Activated T-helper 17 cell treated with anti-CD3 and anti-CD28 coated beads, Interleukin-2, amount 50 U/mL, for 72 hours (primary cell): Measurements from ENCODE around the gene GRID1. TPM values are rescaled to one million over a fixed set of nuclear protein-coding genes. Genes with fewer than 3 reads are reported as not detected.
A peak's percentile ranks its signal among the peaks of the same experiment; 100 is the strongest.
"Not testable (repeated sequence)": the region's sequence is repeated elsewhere in the genome, so short reads cannot be mapped to it uniquely, and the experiment has no call there.

Experiments used
- ATAC-seq: fragments of 150-1000 bp; cut with Tn5 transposase; replicated peaks from 2 replicates; pipeline ENCODE4 v1.10.0; 2021; ENCODE audit warnings: mild to moderate bottlenecking, moderate library complexity
- H3K27ac Mint-ChIP-seq: one replicate; pipeline ENCODE4 v1.8.0; 2022; ENCODE audit warnings: mixed read lengths
- H3K27me3 Mint-ChIP-seq: one replicate; pipeline ENCODE4 v1.8.0; 2022; ENCODE audit warnings: mixed read lengths
- H3K36me3 Mint-ChIP-seq: one replicate; pipeline ENCODE4 v1.8.0; 2022; ENCODE audit warnings: low read depth, mild to moderate bottlenecking, mixed read lengths
- H3K4me1 Mint-ChIP-seq: one replicate; pipeline ENCODE4 v1.8.0; 2022; ENCODE audit warnings: mixed read lengths
- H3K4me3 Mint-ChIP-seq: one replicate; pipeline ENCODE4 v1.8.0; 2022; ENCODE audit warnings: mild to moderate bottlenecking, mixed read lengths
- H3K9me3 Mint-ChIP-seq: one replicate; pipeline ENCODE4 v1.8.0; 2022; ENCODE audit warnings: mixed read lengths
- total RNA-seq, 2 donors: library from RNA; stranded (reverse); gene quantifications; one replicate each; pipeline ENCODE4 v1.2.3, GENCODE V29; 2022

Gene GRID1
- total RNA-seq, 2 donors from 2014 or later, result not detected

DNA sequence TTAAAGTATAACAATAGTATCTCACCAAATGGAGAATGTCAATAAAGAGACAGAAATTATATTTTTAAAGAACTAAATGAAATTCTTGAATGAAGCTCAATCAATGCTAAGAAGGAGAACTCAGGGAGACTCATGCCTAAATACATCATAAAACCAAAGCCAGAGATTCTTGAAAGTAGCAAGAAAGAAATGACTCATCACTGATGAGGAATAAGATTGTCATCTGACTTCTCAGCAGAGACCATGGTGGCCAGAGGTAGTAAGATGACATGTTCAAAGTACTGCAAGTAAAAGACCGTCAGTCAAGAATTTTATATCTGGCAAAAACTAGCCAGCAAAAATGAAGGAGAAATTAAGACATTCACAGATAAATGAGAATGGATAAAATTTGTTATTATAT, 399.0 kb downstream of the GRID1 start:
- Mint-ChIP-seq H3K9me3 (peaks cover 18% of the 10 kb centered on the region), H3K27ac (no peak overlapping the region), H3K4me1 (no peaks in the 10 kb centered on the region), H3K27me3 (peaks cover 25% of the 10 kb centered on the region), H3K36me3 (no peaks in the 10 kb centered on the region), H3K4me3 (no peak overlapping the region)
- ATAC-seq, result peak; percentile 81

DNA sequence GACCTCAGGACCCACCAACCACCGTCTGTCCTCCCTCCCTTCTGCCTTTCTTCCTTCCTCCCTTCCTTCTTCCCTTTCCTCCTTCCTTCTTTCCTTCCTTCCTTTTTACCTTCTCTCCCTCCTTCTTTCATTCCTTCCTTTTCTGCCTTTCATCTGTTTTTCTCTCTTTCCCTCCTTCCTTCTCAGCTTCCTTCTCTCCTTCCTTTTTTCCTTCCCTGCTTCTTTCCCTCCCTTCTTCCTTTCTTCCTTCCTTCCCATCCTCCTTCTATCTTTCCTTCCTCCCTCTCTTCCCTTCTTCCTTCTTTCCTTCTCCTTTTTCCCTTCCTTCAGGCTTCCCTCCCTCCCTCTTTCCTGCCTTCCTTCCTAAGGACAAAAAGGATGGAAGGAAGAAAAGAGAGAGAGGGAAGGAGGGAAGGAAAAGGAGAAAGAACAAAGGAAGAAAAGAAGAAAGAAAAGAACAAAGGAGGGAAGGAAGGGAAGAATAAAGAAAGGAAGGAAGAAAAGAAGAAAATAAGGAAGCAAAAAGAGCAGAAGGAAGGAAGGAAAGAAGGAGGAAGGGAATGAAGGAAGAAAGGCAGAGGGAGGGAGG, 405.0 kb downstream of the GRID1 start:
- Mint-ChIP-seq H3K27me3 (peaks cover 45% of the 10 kb centered on the region), H3K27ac (no peak overlapping the region), H3K36me3 (no peaks in the 10 kb centered on the region), H3K9me3 (peaks cover 16% of the 10 kb centered on the region), H3K4me1 (no peaks in the 10 kb centered on the region), H3K4me3 (no peak overlapping the region)
- ATAC-seq, result no peak

DNA sequence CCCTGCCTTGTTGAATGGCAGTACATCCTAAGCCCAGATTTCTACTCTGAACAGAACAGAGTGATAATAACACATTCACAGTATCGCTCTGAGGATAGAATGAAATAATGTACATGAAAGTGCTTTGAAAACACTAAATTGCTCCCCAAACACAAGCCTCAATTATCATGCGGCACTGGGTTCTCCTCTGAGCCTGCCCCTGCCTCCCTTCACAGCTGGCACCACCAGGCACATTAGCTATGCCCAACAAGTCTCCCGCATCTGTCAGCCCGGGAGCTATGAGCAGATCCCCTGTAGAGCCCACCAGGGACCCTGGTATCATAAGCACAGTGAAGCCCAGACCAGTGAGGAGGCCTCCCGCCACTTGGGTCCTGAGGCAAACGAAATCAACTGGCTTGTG, 405.5 kb downstream of the GRID1 start:
- peaks cover 45% of the 10 kb centered on the region for H3K27me3 Mint-ChIP-seq
- peaks cover 16% of the 10 kb centered on the region for H3K9me3 Mint-ChIP-seq
- H3K4me1 Mint-ChIP-seq, result no peaks in the 10 kb centered on the region
- no peak for ATAC-seq
- no peak overlapping the region for H3K4me3 Mint-ChIP-seq
- no peak overlapping the region for H3K27ac Mint-ChIP-seq
- H3K36me3 Mint-ChIP-seq, result no peaks in the 10 kb centered on the region

DNA sequence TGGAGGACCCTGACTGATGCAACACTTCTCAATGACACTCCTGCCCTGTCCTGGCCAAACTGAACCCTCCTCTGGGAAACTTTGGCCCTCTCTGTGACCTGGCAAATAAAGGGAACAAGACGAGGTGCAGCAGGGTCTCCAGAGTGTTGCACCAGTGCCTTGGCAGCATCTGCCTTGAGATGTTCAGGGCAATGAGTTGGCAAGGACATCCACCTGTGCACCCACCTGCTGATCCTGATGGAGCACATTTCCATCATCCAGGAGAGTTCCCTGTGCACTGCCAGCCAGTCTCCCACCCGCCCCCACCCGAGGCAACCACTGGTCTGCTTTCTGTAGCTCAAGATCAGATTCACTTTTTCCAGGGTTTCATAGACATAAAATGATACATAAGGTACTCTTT, 407.4 kb downstream of the GRID1 start:
- Mint-ChIP-seq H3K36me3 (no peaks in the 10 kb centered on the region), H3K27me3 (peaks cover 37% of the 10 kb centered on the region), H3K4me3 (no peak overlapping the region), H3K4me1 (no peaks in the 10 kb centered on the region), H3K9me3 (peaks cover 15% of the 10 kb centered on the region), H3K27ac (no peak overlapping the region)
- no peak for ATAC-seq

DNA sequence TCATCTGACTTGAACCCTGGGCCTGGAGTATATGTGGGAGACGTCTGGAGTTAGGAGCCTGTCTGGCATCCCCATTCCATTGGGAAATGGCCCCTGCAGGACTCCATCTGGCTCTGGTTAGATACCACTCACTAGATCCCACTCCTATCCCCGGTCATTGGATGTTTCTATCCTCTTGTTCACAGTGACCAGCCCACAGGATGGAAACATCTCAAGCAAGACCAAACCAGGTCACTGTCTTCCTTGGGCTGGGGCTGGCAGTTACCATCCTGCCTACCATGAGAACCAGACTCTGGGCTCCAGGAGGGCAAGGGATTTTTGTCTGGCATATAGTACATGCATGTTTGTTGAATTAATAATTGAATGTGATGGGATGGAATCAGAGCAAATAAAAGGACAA, 415.7 kb downstream of the GRID1 start:
- Mint-ChIP-seq H3K9me3 (no peaks in the 10 kb centered on the region), H3K27ac (no peak overlapping the region)

DNA sequence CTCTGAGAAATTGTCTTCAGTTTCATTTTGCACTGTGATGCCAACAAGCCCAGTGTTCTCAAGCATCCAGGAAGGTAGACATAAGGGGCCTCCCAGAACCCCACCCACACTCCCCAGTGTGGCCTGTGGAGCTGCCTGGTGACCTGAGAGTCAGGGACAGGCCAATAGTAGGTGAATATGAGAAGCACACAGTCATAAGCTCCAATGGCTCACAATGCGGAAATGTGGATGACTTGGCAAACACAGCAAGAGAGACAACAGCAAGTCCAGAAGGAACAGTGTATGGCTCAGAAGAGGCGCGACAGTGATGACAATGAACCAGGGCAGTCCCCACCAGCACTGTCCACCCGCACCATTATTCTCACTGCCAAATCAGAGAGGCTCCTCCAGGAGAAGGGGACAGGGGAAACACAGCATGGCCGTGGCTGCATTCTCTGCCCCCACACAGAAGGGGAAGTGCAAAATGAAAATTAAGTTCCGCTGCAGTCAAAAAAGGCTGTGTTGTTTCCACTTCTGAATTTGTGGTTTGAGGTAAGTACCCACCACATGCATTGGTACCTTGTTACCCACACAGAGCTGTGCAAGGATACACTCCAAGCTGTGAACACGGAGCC, 419.8 kb downstream of the GRID1 start:
- no peak overlapping the region for H3K4me3 Mint-ChIP-seq
- no peak overlapping the region for H3K27ac Mint-ChIP-seq
- peaks cover 25% of the 10 kb centered on the region for H3K27me3 Mint-ChIP-seq
- no peaks in the 10 kb centered on the region for H3K9me3 Mint-ChIP-seq
- H3K36me3 Mint-ChIP-seq, result no peaks in the 10 kb centered on the region
- ATAC-seq, result peak; percentile 23
- no peaks in the 10 kb centered on the region for H3K4me1 Mint-ChIP-seq

More for the DNA sequence above, 415.7 kb downstream of the GRID1 start:
- Mint-ChIP-seq H3K27me3 (peaks cover 13% of the 10 kb centered on the region), H3K4me3 (no peak overlapping the region), H3K4me1 (no peaks in the 10 kb centered on the region), H3K36me3 (no peaks in the 10 kb centered on the region)
- ATAC-seq, result no peak

DNA sequence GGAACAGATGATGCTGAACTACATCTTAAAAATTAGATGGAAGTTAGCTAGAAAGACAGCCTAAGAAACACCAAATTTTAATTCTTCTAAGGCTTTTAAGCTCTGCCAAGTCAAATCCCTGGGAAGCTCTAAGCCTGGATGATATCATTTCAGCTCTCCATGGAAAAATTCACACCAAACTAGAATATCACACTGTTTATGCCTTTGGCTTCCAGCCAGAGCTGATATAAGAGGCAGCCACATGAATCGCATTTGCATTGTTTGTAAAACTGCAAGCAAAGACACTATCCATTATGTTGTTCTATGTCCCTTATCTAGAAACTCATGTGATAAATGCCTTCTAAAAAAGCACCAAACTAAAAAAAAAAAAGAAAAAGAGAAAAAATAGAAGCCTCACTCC, 430.4 kb downstream of the GRID1 start:
- Mint-ChIP-seq H3K36me3 (no peaks in the 10 kb centered on the region), H3K4me3 (no peak overlapping the region), H3K27me3 (peaks cover 3% of the 10 kb centered on the region), H3K27ac (no peak overlapping the region), H3K4me1 (no peaks in the 10 kb centered on the region), H3K9me3 (no peaks in the 10 kb centered on the region)
- ATAC-seq, result no peak

DNA sequence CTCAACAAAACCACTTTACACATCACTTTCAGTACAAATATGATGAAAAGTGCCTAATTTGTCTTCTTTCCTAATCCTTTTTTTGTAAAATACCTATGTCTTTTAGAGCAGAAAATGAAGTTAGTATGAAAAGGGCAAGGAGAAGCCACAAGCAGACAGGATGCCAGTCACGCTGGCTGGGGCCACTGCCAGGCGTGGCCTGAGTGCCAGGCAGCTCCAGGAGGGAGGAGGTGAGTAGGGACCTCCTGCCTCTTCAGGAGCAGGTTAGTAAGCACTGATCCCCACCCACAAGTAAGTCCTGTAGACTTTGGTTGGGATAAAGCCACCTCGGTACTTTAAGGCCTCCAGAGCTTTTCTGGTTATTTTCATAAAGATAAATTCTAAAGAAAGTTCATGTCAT, 432.0 kb downstream of the GRID1 start:
- Mint-ChIP-seq H3K4me3 (no peak overlapping the region), H3K27ac (no peak overlapping the region), H3K36me3 (no peaks in the 10 kb centered on the region), H3K9me3 (no peaks in the 10 kb centered on the region), H3K4me1 (no peaks in the 10 kb centered on the region), H3K27me3 (peaks cover 3% of the 10 kb centered on the region)
- ATAC-seq, result no peak

DNA sequence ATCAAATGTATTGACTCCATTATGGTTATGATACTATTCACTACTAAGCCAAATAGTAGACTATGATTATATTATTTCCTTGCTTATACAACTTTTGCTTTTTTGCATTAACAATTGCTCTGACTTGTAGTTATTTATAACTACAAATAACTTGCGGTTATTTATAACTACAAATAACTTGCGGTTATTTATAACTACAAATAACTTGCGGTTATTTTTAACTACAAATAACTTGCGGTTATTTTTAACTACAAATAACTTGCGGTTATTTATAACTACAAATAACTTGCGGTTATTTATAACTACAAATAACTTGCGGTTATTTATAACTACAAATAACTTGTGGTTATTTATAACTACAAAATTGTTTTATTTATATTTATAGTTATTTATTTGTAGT, 436.6 kb downstream of the GRID1 start:
- not testable (repeated sequence) for H3K27ac Mint-ChIP-seq, H3K4me3 Mint-ChIP-seq, H3K9me3 Mint-ChIP-seq, H3K36me3 Mint-ChIP-seq, ATAC-seq, H3K4me1 Mint-ChIP-seq, H3K27me3 Mint-ChIP-seq

DNA sequence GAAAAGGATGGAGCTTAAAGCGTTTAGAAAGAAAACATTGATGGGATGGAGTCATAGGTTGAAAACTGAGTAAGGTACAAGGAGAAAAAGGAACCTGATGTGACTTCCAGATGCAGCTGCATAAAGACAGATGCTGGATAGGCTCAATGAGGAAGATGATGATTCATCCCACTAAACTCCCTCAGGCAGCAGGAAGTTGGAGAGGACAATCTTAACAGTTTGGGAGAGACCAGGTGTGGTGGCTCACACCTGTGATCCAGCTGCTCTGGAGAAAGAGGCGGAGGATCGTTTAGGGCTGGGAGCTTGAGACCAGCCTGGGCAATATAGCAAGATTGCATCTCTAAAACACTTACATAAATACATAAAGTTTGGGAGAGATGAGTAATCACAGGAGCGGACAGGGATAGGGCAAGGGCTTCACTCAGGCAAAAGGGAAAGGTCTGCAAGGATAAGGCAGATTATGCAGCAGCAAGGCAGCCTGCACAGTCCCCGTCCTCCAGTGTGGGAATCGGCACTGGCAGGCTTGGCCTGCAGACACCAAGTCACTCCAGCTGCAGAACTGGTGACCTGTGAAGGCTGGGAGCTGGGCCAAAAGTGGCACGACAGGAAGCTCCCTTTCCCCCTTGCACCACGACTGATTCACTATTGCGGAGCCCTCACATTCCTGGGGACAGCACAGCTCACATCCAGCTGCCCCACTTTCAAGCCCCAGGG, 438.5 kb downstream of the GRID1 start:
- Mint-ChIP-seq H3K9me3 (no peaks in the 10 kb centered on the region), H3K4me3 (no peak overlapping the region), H3K4me1 (no peaks in the 10 kb centered on the region), H3K27me3 (no peaks in the 10 kb centered on the region), H3K36me3 (no peaks in the 10 kb centered on the region), H3K27ac (no peak overlapping the region)
- ATAC-seq, result no peak

DNA sequence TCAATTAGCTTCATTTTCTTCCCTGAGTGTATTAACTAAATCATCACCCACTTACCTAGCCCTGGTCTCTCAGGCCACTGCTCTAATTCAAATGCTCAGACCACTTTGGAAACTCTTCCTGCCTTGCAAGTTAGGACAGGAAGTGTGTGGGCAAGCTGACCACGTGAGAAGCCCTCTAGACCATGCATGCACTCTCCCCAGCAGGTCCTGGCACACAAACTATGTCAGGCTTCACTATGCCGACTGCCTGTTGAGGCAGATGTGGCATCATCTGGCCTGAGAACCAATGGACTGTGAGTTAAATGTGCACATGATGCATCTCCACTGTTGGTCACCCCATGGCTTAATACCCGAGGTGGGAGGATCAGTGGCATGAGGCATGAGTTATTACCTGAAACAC, 439.6 kb downstream of the GRID1 start:
- Mint-ChIP-seq H3K9me3 (no peaks in the 10 kb centered on the region), H3K4me3 (no peak overlapping the region), H3K27me3 (no peaks in the 10 kb centered on the region), H3K27ac (no peak overlapping the region), H3K36me3 (no peaks in the 10 kb centered on the region), H3K4me1 (no peaks in the 10 kb centered on the region)
- no peak for ATAC-seq

DNA sequence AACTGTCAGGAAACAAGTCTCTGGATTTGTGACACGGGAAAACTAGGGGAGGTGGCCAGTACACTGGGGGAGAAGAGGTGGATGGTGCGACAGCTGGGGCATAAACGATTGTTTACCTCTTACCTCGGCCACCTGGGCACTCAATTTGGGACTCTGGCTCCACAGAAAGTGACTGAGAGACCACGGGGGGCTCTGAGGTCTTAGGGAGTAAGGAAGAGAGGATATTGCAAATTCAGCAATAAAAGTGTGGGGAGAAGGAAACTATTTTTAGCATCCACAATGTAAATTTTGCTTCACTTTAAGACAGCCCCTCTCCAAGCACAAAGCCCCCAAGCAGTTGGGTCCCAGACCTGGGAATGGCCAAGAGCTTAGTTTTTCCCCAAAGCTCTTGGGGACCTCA, 440.5 kb downstream of the GRID1 start:
- H3K36me3 Mint-ChIP-seq, result no peaks in the 10 kb centered on the region
- no peak overlapping the region for H3K27ac Mint-ChIP-seq
- no peak overlapping the region for H3K4me3 Mint-ChIP-seq
- no peaks in the 10 kb centered on the region for H3K27me3 Mint-ChIP-seq
- H3K9me3 Mint-ChIP-seq, result no peaks in the 10 kb centered on the region
- no peak for ATAC-seq
- no peaks in the 10 kb centered on the region for H3K4me1 Mint-ChIP-seq

DNA sequence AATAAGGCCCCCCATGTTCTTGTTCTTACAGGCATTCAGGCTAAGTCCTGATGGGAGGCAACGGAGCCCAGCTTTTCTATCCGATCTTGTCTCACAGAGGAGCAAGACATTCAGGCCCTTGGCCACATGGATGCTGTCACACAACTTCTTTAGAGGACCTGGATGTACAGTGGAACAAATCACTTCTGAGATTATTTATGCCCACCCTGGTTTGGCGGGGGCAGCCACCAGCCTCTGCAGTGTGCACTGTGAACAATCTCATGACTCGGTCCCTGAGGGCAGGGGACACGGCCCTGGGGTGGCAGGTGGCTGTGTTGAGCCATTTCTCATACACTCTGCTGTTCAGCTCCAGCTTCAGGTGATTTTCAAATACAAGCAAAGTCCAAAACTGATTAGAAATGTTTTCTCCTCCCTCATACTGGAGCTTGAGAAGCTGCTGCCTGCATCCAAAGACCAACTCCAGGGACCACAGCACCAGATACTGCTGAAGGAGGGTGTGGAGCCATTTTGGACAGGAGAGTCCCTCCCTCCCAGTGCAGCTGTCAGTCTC, 441.3 kb downstream of the GRID1 start:
- H3K36me3 Mint-ChIP-seq, result no peaks in the 10 kb centered on the region
- no peak overlapping the region for H3K27ac Mint-ChIP-seq
- no peaks in the 10 kb centered on the region for H3K9me3 Mint-ChIP-seq
- H3K27me3 Mint-ChIP-seq, result peaks cover 2% of the 10 kb centered on the region
- H3K4me1 Mint-ChIP-seq, result no peaks in the 10 kb centered on the region
- no peak for ATAC-seq
- H3K4me3 Mint-ChIP-seq, result no peak overlapping the region

DNA sequence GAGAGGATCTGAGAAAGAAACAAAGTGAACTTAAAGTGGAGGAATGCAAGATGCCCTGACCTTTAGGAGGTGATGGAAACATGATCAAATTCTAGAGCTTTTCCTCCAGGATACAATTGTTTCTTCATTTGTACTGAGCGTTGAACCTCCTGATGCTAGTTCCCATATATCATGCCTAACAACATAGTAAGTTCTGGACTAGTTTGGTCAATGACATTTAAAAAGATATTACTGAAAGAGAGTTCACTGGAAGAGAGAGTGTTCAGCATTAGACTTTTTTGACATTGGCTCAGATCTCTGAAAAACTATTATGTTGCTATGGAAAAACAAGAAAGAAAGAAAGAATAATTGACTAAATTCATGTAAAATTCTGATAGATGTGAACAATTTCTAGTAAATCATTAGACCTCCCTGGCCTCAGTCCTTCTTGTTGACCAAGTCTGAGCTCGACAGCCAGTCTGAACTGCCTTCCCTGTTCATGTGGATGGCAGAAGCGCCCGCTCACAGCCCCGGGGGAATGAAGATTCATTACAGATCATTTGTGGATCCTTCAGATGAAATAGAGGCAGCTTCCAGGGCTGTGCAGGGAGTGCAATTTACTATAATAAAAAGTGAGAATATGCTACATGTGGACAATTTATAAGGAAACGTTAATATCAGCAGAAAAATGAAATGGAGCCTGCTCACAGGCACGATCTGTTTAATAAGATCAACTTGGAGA, 442.1 kb downstream of the GRID1 start:
- ATAC-seq, result no peak
- Mint-ChIP-seq H3K9me3 (no peaks in the 10 kb centered on the region), H3K27ac (no peak overlapping the region), H3K4me1 (no peaks in the 10 kb centered on the region), H3K4me3 (no peak overlapping the region), H3K36me3 (no peaks in the 10 kb centered on the region), H3K27me3 (peaks cover 3% of the 10 kb centered on the region)
